ENCODE data around the gene LIMK1. TPM values are rescaled to one million over a fixed set of nuclear protein-coding genes. Genes with fewer than 3 reads are reported as not detected.

Gene LIMK1
- total and polyA plus RNA-seq, 4 donors, result 0.63 to 4.1 (median 3.4) TPM

DNA sequence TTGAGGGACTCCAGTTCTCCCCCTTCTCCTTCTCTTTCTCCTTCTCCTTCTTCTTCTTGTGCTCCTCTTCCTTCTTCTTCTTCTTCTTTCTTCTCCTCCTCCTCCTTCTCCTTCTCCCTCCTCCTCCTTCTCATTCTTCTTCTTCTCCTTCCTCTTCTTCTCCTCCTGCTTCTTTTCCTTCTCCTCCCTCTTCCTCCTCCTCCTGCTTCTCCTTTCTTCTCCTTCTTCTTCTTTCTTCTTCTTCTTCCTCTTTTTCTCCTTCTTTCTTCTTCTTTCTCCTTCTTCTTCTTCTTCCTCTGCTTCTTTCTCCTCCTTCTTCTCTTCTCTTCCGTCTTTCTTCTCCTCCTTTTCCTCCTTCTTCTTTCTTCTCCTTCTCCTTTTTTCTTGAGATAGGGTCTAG lies 25.6 kb upstream of the LIMK1 start:
- Histone ChIP-seq H3K27ac (ENCODE audit: low read depth in 1 of 2, low read length in 2 of 2) (no peak overlapping the region), H3K36me3 (ENCODE audit: control insufficient read depth in 4 of 4, insufficient read depth in 3 of 4, low read depth in 1 of 4, low read length in 3 of 4) (no peaks in the 10 kb centered on the region), H3K9me3 (ENCODE audit: control insufficient read depth in 4 of 4, low read length in 3 of 4) (no peaks in the 10 kb centered on the region), H3K9ac (ENCODE audit: low read depth in 1 of 2, low read length in 2 of 2) (no peak overlapping the region), H3K4me1 (ENCODE audit: control insufficient read depth in 4 of 4, insufficient read depth in 4 of 4, low read length in 3 of 4) (peaks cover 3 to 15% (median 8%) of the 10 kb centered on the region in 4 donors), H3K4me3 (ENCODE audit: low read depth in 1 of 3, low read length in 3 of 3) (no peak overlapping the region), H3K27me3 (ENCODE audit: control insufficient read depth in 4 of 4, insufficient read depth in 4 of 4, low read length in 3 of 4) (no peaks in the 10 kb centered on the region)
- 91% methylated on average over 1 of the region's 1 CpG for WGBS
- TF ChIP-seq FOXA2 (IDR thresholded peaks at IDR 0.05), result no peak
- no peak for TF ChIP-seq HNF4A (conservative IDR thresholded peaks at IDR 0.05)
- no peak for TF ChIP-seq JUND (IDR thresholded peaks at IDR 0.05)
- TF ChIP-seq GABPA (IDR thresholded peaks at IDR 0.05 in 1 of 2, conservative IDR thresholded peaks at IDR 0.05 in 1 of 2), result no peak
- no peak for TF ChIP-seq FOXA1 (IDR thresholded peaks at IDR 0.05)
- no peak for TF ChIP-seq TAF1 (conservative IDR thresholded peaks at IDR 0.05)
- TF ChIP-seq RXRA (IDR thresholded peaks at IDR 0.05), result no peak
- no peak for TF ChIP-seq NR2F2 (IDR thresholded peaks at IDR 0.05)
- no peak for TF ChIP-seq YY1 (IDR thresholded peaks at IDR 0.05)
- TF ChIP-seq, protein P1, sequence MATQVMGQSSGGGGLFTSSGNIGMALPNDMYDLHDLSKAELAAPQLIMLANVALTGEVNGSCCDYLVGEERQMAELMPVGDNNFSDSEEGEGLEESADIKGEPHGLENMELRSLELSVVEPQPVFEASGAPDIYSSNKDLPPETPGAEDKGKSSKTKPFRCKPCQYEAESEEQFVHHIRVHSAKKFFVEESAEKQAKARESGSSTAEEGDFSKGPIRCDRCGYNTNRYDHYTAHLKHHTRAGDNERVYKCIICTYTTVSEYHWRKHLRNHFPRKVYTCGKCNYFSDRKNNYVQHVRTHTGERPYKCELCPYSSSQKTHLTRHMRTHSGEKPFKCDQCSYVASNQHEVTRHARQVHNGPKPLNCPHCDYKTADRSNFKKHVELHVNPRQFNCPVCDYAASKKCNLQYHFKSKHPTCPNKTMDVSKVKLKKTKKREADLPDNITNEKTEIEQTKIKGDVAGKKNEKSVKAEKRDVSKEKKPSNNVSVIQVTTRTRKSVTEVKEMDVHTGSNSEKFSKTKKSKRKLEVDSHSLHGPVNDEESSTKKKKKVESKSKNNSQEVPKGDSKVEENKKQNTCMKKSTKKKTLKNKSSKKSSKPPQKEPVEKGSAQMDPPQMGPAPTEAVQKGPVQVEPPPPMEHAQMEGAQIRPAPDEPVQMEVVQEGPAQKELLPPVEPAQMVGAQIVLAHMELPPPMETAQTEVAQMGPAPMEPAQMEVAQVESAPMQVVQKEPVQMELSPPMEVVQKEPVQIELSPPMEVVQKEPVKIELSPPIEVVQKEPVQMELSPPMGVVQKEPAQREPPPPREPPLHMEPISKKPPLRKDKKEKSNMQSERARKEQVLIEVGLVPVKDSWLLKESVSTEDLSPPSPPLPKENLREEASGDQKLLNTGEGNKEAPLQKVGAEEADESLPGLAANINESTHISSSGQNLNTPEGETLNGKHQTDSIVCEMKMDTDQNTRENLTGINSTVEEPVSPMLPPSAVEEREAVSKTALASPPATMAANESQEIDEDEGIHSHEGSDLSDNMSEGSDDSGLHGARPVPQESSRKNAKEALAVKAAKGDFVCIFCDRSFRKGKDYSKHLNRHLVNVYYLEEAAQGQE (IDR thresholded peaks at IDR 0.05), result no peak
- TF ChIP-seq HNF4G (IDR thresholded peaks at IDR 0.05), result no peak
- TF ChIP-seq, protein P2, sequence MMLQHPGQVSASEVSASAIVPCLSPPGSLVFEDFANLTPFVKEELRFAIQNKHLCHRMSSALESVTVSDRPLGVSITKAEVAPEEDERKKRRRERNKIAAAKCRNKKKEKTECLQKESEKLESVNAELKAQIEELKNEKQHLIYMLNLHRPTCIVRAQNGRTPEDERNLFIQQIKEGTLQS (IDR thresholded peaks at IDR 0.05), result no peak
- no peak for TF ChIP-seq RAD21 (IDR thresholded peaks at IDR 0.05)
- TF ChIP-seq, protein P3, sequence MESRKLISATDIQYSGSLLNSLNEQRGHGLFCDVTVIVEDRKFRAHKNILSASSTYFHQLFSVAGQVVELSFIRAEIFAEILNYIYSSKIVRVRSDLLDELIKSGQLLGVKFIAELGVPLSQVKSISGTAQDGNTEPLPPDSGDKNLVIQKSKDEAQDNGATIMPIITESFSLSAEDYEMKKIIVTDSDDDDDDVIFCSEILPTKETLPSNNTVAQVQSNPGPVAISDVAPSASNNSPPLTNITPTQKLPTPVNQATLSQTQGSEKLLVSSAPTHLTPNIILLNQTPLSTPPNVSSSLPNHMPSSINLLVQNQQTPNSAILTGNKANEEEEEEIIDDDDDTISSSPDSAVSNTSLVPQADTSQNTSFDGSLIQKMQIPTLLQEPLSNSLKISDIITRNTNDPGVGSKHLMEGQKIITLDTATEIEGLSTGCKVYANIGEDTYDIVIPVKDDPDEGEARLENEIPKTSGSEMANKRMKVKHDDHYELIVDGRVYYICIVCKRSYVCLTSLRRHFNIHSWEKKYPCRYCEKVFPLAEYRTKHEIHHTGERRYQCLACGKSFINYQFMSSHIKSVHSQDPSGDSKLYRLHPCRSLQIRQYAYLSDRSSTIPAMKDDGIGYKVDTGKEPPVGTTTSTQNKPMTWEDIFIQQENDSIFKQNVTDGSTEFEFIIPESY (IDR thresholded peaks at IDR 0.05), result no peak
- TF ChIP-seq, protein P4, sequence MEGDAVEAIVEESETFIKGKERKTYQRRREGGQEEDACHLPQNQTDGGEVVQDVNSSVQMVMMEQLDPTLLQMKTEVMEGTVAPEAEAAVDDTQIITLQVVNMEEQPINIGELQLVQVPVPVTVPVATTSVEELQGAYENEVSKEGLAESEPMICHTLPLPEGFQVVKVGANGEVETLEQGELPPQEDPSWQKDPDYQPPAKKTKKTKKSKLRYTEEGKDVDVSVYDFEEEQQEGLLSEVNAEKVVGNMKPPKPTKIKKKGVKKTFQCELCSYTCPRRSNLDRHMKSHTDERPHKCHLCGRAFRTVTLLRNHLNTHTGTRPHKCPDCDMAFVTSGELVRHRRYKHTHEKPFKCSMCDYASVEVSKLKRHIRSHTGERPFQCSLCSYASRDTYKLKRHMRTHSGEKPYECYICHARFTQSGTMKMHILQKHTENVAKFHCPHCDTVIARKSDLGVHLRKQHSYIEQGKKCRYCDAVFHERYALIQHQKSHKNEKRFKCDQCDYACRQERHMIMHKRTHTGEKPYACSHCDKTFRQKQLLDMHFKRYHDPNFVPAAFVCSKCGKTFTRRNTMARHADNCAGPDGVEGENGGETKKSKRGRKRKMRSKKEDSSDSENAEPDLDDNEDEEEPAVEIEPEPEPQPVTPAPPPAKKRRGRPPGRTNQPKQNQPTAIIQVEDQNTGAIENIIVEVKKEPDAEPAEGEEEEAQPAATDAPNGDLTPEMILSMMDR (IDR thresholded peaks at IDR 0.05; ENCODE audit: low read depth, low read length, missing input control), result no peak
- no peak for TF ChIP-seq EGR1 (IDR thresholded peaks at IDR 0.05; ENCODE audit: low read depth in 2 of 2)
- TF ChIP-seq, protein P5, sequence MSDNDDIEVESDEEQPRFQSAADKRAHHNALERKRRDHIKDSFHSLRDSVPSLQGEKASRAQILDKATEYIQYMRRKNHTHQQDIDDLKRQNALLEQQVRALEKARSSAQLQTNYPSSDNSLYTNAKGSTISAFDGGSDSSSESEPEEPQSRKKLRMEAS (IDR thresholded peaks at IDR 0.05), result no peak
- TF ChIP-seq SP1 (IDR thresholded peaks at IDR 0.05), result no peak
- no peak for DNase-seq (ENCODE audit: low spot score)

Measured in liver (tissue), 9 donors.